Loucy (cell line): ENCODE results near the gene VDAC2.

Experiments
- H2AFZ ChIP-seq: fragments of 200-600 bp; sonication (generic); 2 replicates; pipeline ENCODE4 v1.6.0; 2016; ENCODE audit warnings: antibody characterized with exemption, mild to moderate bottlenecking, low read length, moderate library complexity
- H3F3A ChIP-seq: fragments of 200-600 bp; 2 replicates; pipeline ENCODE4 v1.6.0; 2016; ENCODE audit warnings: antibody characterized with exemption, low read depth, mild to moderate bottlenecking
- H3K27me3 ChIP-seq: fragments of 200-600 bp; sonication (generic); 2 replicates; pipeline ENCODE4 v1.6.1; 2014; ENCODE audit warnings: low read length, mild to moderate bottlenecking; ENCODE audit not compliant: insufficient read depth, poor library complexity, severe bottlenecking
- H3K36me3 ChIP-seq: fragments of 200-600 bp; sonication (generic); 2 replicates; pipeline ENCODE4 v1.6.1; 2016; ENCODE audit warnings: low read length; ENCODE audit not compliant: insufficient read depth
- H3K4me1 ChIP-seq: fragments of 200-600 bp; sonication (generic); 2 replicates; pipeline ENCODE4 v1.5.1; 2014; ENCODE audit warnings: low read length, mild to moderate bottlenecking; ENCODE audit not compliant: insufficient read depth, poor library complexity, severe bottlenecking
- H3K4me2 ChIP-seq: fragments of 200-600 bp; sonication (generic); 2 replicates; pipeline ENCODE4 v1.6.0; 2014; ENCODE audit warnings: antibody characterized with exemption, low read length, low read depth, mild to moderate bottlenecking; ENCODE audit not compliant: poor library complexity, severe bottlenecking
- H3K4me3 ChIP-seq: fragments of 200-600 bp; sonication (generic); 2 replicates; pipeline ENCODE4 v1.5.1; 2014; ENCODE audit warnings: low read length, mild to moderate bottlenecking, mixed read lengths; ENCODE audit not compliant: poor library complexity, severe bottlenecking
- H3K79me2 ChIP-seq: fragments of 200-600 bp; sonication (generic); 2 replicates; pipeline ENCODE4 v1.6.1; 2014; ENCODE audit warnings: low read length; ENCODE audit not compliant: insufficient read depth
- H3K9ac ChIP-seq: fragments of 200-600 bp; sonication (generic); 2 replicates; pipeline ENCODE4 v1.6.0; 2014; ENCODE audit warnings: mild to moderate bottlenecking, low read depth, low read length, moderate library complexity; ENCODE audit not compliant: poor library complexity, severe bottlenecking
- H3K9me2 ChIP-seq: fragments of 200-600 bp; sonication (generic); replicated peaks from 2 replicates; pipeline ENCODE4 v1.6.1; 2016; ENCODE audit warnings: low read depth, low read length, mixed read lengths
- H3K9me3 ChIP-seq: fragments of 200-600 bp; sonication (generic); 2 replicates; pipeline ENCODE4 v1.6.1; 2014; ENCODE audit warnings: mild to moderate bottlenecking, antibody characterized with exemption, low read length, low read depth; ENCODE audit not compliant: insufficient read depth
- H4K20me1 ChIP-seq: fragments of 200-600 bp; sonication (generic); 2 replicates; pipeline ENCODE4 v1.6.0; 2014; ENCODE audit warnings: antibody characterized with exemption, low read length, mild to moderate bottlenecking; ENCODE audit not compliant: insufficient read depth, poor library complexity, severe bottlenecking
- CTCF ChIP-seq: fragments of 200-600 bp; sonication (generic); conservative IDR thresholded peaks from 2 replicates; pipeline ENCODE4 v1.5.1; 2014; ENCODE audit warnings: mild to moderate bottlenecking, antibody characterized with exemption, low read length
- EZH2phosphoT487 ChIP-seq: fragments of 200-600 bp; IDR thresholded peaks from 2 replicates; pipeline ENCODE4 v1.6.1; 2018; ENCODE audit warnings: antibody characterized with exemption, mild to moderate bottlenecking, moderate library complexity, borderline replicate concordance

VDAC2 gene

GRCh38 chr10:75243426-75243825 is 32.8 kb downstream of the VDAC2 start:
- Histone ChIP-seq H3K36me3 (no peaks in the 10 kb centered on the region), H3K79me2 (no peaks in the 10 kb centered on the region), H3K4me1 (no peaks in the 10 kb centered on the region), H3K9ac (no peak overlapping the region), H3K4me2 (no peak overlapping the region), H3K9me2 (no peaks in the 10 kb centered on the region), H4K20me1 (no peaks in the 10 kb centered on the region), H2AFZ (no peak overlapping the region), H3K27me3 (no peaks in the 10 kb centered on the region), H3F3A (no peaks in the 10 kb centered on the region), H3K9me3 (no peaks in the 10 kb centered on the region), H3K4me3 (no peak overlapping the region)
- no peak for TF ChIP-seq EZH2phosphoT487
- no peak for TF ChIP-seq CTCF

GRCh38 chr10:75244487-75245353 is 34.1 kb downstream of the VDAC2 start:
- no peaks in the 10 kb centered on the region for H3K79me2 ChIP-seq
- H2AFZ ChIP-seq = no peak overlapping the region
- no peaks in the 10 kb centered on the region for H3K36me3 ChIP-seq
- no peaks in the 10 kb centered on the region for H3F3A ChIP-seq
- TF ChIP-seq CTCF (no peak), EZH2phosphoT487 (no peak)
- H3K9ac ChIP-seq = no peak overlapping the region
- H3K4me3 ChIP-seq = no peak overlapping the region
- no peak overlapping the region for H3K4me2 ChIP-seq
- H4K20me1 ChIP-seq = no peaks in the 10 kb centered on the region
- no peaks in the 10 kb centered on the region for H3K4me1 ChIP-seq
- H3K9me3 ChIP-seq = no peaks in the 10 kb centered on the region
- no peaks in the 10 kb centered on the region for H3K9me2 ChIP-seq
- no peaks in the 10 kb centered on the region for H3K27me3 ChIP-seq

- Histone ChIP-seq H3K4me2 (no peak overlapping the region), H3F3A (no peaks in the 10 kb centered on the region), H3K9me3 (no peaks in the 10 kb centered on the region), H3K4me3 (no peak overlapping the region), H3K4me1 (no peaks in the 10 kb centered on the region), H2AFZ (no peak overlapping the region), H3K9ac (no peak overlapping the region), H3K27me3 (no peaks in the 10 kb centered on the region), H3K36me3 (no peaks in the 10 kb centered on the region), H3K79me2 (no peaks in the 10 kb centered on the region), H3K9me2 (no peaks in the 10 kb centered on the region), H4K20me1 (no peaks in the 10 kb centered on the region)
- TF ChIP-seq CTCF = no peak
- TF ChIP-seq EZH2phosphoT487 = no peak
Measured at GRCh38 chr10:75245354-75246250, 35.0 kb downstream of the VDAC2 start.
